NCI-H510A (cell line): Measurements from ENCODE around the gene MYH7.
"Not testable (repeated sequence)": the region's sequence is repeated elsewhere in the genome, so short reads cannot be mapped to it uniquely, and the experiment has no call there.

Experiments used
- DNase-seq: peaks from one replicate; lab custom pipeline; 2025; lab: John Stamatoyannopoulos, UW

Gene MYH7

GRCh38 chr14:23386266-23386657, 49.2 kb downstream of the MYH7 start:
- DNase-seq = not testable (repeated sequence)

- no peak for DNase-seq
Measured at GRCh38 chr14:23385642-23386265, 49.7 kb downstream of the MYH7 start.

GRCh38 chr14:23385244-23385641, 50.2 kb downstream of the MYH7 start:
- DNase-seq = no peak

GRCh38 chr14:23384364-23385080, 50.9 kb downstream of the MYH7 start:
- DNase-seq = no peak

GRCh38 chr14:23382731-23383440, 52.6 kb downstream of the MYH7 start:
- DNase-seq = no peak

- DNase-seq = no peak
Measured at GRCh38 chr14:23382276-23382675, 53.2 kb downstream of the MYH7 start.

- DNase-seq = no peak
Measured at GRCh38 chr14:23381871-23382270, 53.6 kb downstream of the MYH7 start.

GRCh38 chr14:23380976-23381375, 54.5 kb downstream of the MYH7 start:
- DNase-seq = no peak

- no peak for DNase-seq
Measured at GRCh38 chr14:23380197-23380914, 55.1 kb downstream of the MYH7 start.

- DNase-seq = no peak
Measured at GRCh38 chr14:23379366-23380196, 55.9 kb downstream of the MYH7 start.

GRCh38 chr14:23378612-23379220, 56.7 kb downstream of the MYH7 start:
- DNase-seq = no peak

- no peak for DNase-seq
Measured at GRCh38 chr14:23377573-23378563, 57.6 kb downstream of the MYH7 start.

GRCh38 chr14:23377198-23377550, 58.3 kb downstream of the MYH7 start:
- no peak for DNase-seq

GRCh38 chr14:23376482-23377197, 58.8 kb downstream of the MYH7 start, which contains the start of gene CMTM5:
TSS of gene CMTM5 (plus strand) at chr14:23377046. CDS start at chr14:23377252, 206 bp downstream.
- no peak for DNase-seq

- no peak for DNase-seq
Measured at GRCh38 chr14:23375527-23376251, 59.8 kb downstream of the MYH7 start.

GRCh38 chr14:23373041-23373440, 62.4 kb downstream of the MYH7 start:
- no peak for DNase-seq

GRCh38 chr14:23372509-23372908, 63.0 kb downstream of the MYH7 start, which contains the start of gene IL25:
TSS of gene IL25 (plus strand) at chr14:23372809.
- no peak for DNase-seq

- DNase-seq = no peak
Measured at GRCh38 chr14:23371865-23372264, 63.6 kb downstream of the MYH7 start.
